HepG2 (cell line): ENCODE measurements around the gene PTGR1. TPM values are rescaled to one million over a fixed set of nuclear protein-coding genes. Genes with fewer than 3 reads are reported as not detected.

Experiments used
- BRD4 ChIP-seq: sonication (generic); formaldehyde crosslinking; IDR thresholded peaks from 2 replicates; pipeline ENCODE4 v1.4.0; 2020; ENCODE audit warnings: missing genetic modification reagents
- HNRNPLL ChIP-seq: fragments of 200-400 bp; formaldehyde crosslinking; IDR thresholded peaks from 2 replicates; pipeline ENCODE4 v1.6.1; 2017; ENCODE audit warnings: mild to moderate bottlenecking, low read depth, low read length; ENCODE audit not compliant: poor library complexity, severe bottlenecking
- MTA1 ChIP-seq: sonication (generic); formaldehyde crosslinking; IDR thresholded peaks from 2 replicates; pipeline ENCODE4 v1.4.0; 2020; ENCODE audit warnings: missing genetic modification reagents, mild to moderate bottlenecking, borderline replicate concordance
- PPARG ChIP-seq: conservative IDR thresholded peaks from 2 replicates; pipeline ENCODE4 v1.6.1; 2016; ENCODE audit warnings: missing biosample characterization, missing genetic modification reagents
- RAD21 ChIP-seq: fragments of 450-650 bp; formaldehyde crosslinking; IDR thresholded peaks from 2 replicates; pipeline ENCODE4 v1.5.0; 2020; ENCODE audit warnings: mild to moderate bottlenecking
- SIX1 ChIP-seq: sonication (generic); formaldehyde crosslinking; IDR thresholded peaks from 2 replicates; pipeline ENCODE4 v1.4.0; 2020; ENCODE audit warnings: missing genetic modification reagents, borderline replicate concordance
- SNRNP70 ChIP-seq: fragments of 200-400 bp; formaldehyde crosslinking; IDR thresholded peaks from 2 replicates; pipeline ENCODE4 v1.6.1; 2017; ENCODE audit warnings: mild to moderate bottlenecking, low read depth, low read length, moderate library complexity
- ZBTB42 ChIP-seq: sonication (generic); formaldehyde crosslinking; IDR thresholded peaks from 2 replicates; pipeline ENCODE4 v1.5.0; 2020; ENCODE audit warnings: mild to moderate bottlenecking, missing genetic modification reagents
- ZKSCAN5 ChIP-seq: sonication (generic); formaldehyde crosslinking; IDR thresholded peaks from 2 replicates; pipeline ENCODE4 v1.5.1; 2020; ENCODE audit warnings: mild to moderate bottlenecking, missing genetic modification reagents
- ZNF180 ChIP-seq: sonication (generic); formaldehyde crosslinking; IDR thresholded peaks from 2 replicates; pipeline ENCODE4 v1.4.0; 2020; ENCODE audit warnings: low read depth, missing genetic modification reagents, borderline replicate concordance
- ZNF335 ChIP-seq: sonication (generic); formaldehyde crosslinking; IDR thresholded peaks from 2 replicates; pipeline ENCODE4 v1.4.0; 2020; ENCODE audit warnings: missing genetic modification reagents
- ZNF496 ChIP-seq: sonication (generic); formaldehyde crosslinking; IDR thresholded peaks from 2 replicates; pipeline ENCODE4 v1.8.1; 2023; ENCODE audit warnings: mild to moderate bottlenecking, moderate library complexity, missing genetic modification reagents; ENCODE audit not compliant: insufficient replicate concordance
- ZNF567 ChIP-seq: sonication (generic); formaldehyde crosslinking; IDR thresholded peaks from 2 replicates; pipeline ENCODE4 v1.8.1; 2023; ENCODE audit warnings: mild to moderate bottlenecking, missing genetic modification reagents, borderline replicate concordance
- ZNF713 ChIP-seq: sonication (generic); formaldehyde crosslinking; IDR thresholded peaks from 2 replicates; pipeline ENCODE4 v1.4.0; 2020; ENCODE audit warnings: mild to moderate bottlenecking, missing genetic modification reagents
- ZNF737 ChIP-seq: sonication (generic); formaldehyde crosslinking; IDR thresholded peaks from 2 replicates; pipeline ENCODE4 v1.5.0; 2020; ENCODE audit warnings: missing genetic modification reagents, mild to moderate bottlenecking, borderline replicate concordance
- polyA plus RNA-seq, 8 experiments: library from polyadenylated mRNA; depleted of rRNA in 3 of 8; stranded (reverse) in 7 of 8; unstranded in 1 of 8; fragments of >200 nt; fragmentation: Illumina TruSeq in 4 of 8; extraction: Trizol in 4 of 8; gene quantifications; 2 replicates each; pipeline versions ENCODE4 v1.2.1 to v1.2.3, GENCODE V29; 2011 to 2016; ENCODE audit warnings: low read depth in 4 of 8, missing spikeins in 1 of 8, mixed read lengths in 1 of 8; ENCODE audit not compliant: insufficient read depth in 1 of 8
- total RNA-seq, 5 experiments: library from RNA; depleted of rRNA; stranded (reverse); fragments of >200 nt; fragmentation: Illumina TruSeq; extraction: Trizol; gene quantifications; 2 replicates each; pipeline ENCODE4 v1.2.3, GENCODE V29; 2016; ENCODE audit warnings: low read depth in 1 of 5
- TF ChIP-seq, protein P1 (sequence below), 2 experiments: sonication (generic) in 1 of 2; formaldehyde crosslinking in 1 of 2; IDR thresholded peaks; 2 replicates each; pipeline versions ENCODE4 v1.5.1 to v1.6.1; 2011 to 2020; ENCODE audit warnings: borderline replicate concordance in 1 of 2, low read depth in 1 of 2, low read length in 1 of 2, mild to moderate bottlenecking in 1 of 2, missing genetic modification reagents in 1 of 2, moderate library complexity in 1 of 2
- TF ChIP-seq, protein P2 (sequence below): sonication (generic); formaldehyde crosslinking; IDR thresholded peaks from 2 replicates; pipeline ENCODE4 v1.9.0; 2021; ENCODE audit warnings: missing genetic modification reagents, borderline replicate concordance
- TF ChIP-seq, protein P3 (sequence below): sonication (generic); formaldehyde crosslinking; conservative IDR thresholded peaks from 2 replicates; pipeline ENCODE4 v1.8.1; 2023; ENCODE audit warnings: missing genetic modification reagents
- TF ChIP-seq, protein P4 (sequence below): sonication (generic); formaldehyde crosslinking; IDR thresholded peaks from 2 replicates; pipeline ENCODE4 v1.8.1; 2023; ENCODE audit warnings: missing genetic modification reagents, inconsistent platforms, borderline replicate concordance
- TF ChIP-seq, protein P5 (sequence below): sonication (generic); formaldehyde crosslinking; IDR thresholded peaks from 2 replicates; pipeline ENCODE4 v1.5.1; 2020; ENCODE audit warnings: missing genetic modification reagents, mild to moderate bottlenecking, borderline replicate concordance

The PTGR1 gene
- total and polyA plus RNA-seq, 2 of the 13 experiments (the other 11 are each of a cell fraction or from before 2014, with no cell fraction given): 6.0 to 15.8 TPM

DNA sequence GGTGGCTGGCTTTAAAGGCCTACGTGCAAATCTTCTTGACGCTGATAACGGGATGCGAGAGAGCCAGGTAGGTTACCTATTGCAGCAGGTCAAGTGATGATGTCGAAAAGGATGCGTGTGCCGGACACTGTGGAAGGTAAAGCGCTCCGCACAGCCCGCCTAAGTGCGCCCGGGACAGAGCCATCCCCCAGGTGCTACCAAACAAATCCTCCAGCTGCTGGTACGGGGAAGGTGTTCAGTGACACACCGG, 31.4 kb upstream of the PTGR1 start (continued):
- TF ChIP-seq ZBTB42 (CRISPR knock-in tag) (peak; percentile 62; the same call in 1 of the 2 replicates), ZNF713 (no peak), BRD4 (CRISPR knock-in tag) (no peak), MTA1 (no peak), ZNF737 (no peak; the same call in 1 of the 2 replicates), ZNF567 (no peak), ZNF335 (CRISPR knock-in tag) (0 out of 2 replicates have a peak, but pooled peaks have one; percentile 34), ZKSCAN5 (CRISPR knock-in tag) (no peak), ZNF180 (CRISPR knock-in tag) (no peak), SNRNP70 (no peak), RAD21 (CRISPR knock-in tag) (no peak), ZNF496 (CRISPR knock-in tag) (no peak), PPARG (no peak), HNRNPLL (no peak), SIX1 (CRISPR knock-in tag) (no peak)
- TF ChIP-seq, protein P1, sequence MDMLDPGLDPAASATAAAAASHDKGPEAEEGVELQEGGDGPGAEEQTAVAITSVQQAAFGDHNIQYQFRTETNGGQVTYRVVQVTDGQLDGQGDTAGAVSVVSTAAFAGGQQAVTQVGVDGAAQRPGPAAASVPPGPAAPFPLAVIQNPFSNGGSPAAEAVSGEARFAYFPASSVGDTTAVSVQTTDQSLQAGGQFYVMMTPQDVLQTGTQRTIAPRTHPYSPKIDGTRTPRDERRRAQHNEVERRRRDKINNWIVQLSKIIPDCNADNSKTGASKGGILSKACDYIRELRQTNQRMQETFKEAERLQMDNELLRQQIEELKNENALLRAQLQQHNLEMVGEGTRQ (IDR thresholded peaks at IDR 0.05; ENCODE audit: low read depth, low read length): no peak
- TF ChIP-seq, protein P1 (CRISPR knock-in tag; IDR thresholded peaks at IDR 0.05; ENCODE audit: borderline replicate concordance): no peak
- TF ChIP-seq, protein P2, sequence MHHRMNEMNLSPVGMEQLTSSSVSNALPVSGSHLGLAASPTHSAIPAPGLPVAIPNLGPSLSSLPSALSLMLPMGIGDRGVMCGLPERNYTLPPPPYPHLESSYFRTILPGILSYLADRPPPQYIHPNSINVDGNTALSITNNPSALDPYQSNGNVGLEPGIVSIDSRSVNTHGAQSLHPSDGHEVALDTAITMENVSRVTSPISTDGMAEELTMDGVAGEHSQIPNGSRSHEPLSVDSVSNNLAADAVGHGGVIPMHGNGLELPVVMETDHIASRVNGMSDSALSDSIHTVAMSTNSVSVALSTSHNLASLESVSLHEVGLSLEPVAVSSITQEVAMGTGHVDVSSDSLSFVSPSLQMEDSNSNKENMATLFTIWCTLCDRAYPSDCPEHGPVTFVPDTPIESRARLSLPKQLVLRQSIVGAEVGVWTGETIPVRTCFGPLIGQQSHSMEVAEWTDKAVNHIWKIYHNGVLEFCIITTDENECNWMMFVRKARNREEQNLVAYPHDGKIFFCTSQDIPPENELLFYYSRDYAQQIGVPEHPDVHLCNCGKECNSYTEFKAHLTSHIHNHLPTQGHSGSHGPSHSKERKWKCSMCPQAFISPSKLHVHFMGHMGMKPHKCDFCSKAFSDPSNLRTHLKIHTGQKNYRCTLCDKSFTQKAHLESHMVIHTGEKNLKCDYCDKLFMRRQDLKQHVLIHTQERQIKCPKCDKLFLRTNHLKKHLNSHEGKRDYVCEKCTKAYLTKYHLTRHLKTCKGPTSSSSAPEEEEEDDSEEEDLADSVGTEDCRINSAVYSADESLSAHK: no peak
- TF ChIP-seq, protein P3, sequence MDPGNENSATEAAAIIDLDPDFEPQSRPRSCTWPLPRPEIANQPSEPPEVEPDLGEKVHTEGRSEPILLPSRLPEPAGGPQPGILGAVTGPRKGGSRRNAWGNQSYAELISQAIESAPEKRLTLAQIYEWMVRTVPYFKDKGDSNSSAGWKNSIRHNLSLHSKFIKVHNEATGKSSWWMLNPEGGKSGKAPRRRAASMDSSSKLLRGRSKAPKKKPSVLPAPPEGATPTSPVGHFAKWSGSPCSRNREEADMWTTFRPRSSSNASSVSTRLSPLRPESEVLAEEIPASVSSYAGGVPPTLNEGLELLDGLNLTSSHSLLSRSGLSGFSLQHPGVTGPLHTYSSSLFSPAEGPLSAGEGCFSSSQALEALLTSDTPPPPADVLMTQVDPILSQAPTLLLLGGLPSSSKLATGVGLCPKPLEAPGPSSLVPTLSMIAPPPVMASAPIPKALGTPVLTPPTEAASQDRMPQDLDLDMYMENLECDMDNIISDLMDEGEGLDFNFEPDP: no peak
- TF ChIP-seq, protein P4, sequence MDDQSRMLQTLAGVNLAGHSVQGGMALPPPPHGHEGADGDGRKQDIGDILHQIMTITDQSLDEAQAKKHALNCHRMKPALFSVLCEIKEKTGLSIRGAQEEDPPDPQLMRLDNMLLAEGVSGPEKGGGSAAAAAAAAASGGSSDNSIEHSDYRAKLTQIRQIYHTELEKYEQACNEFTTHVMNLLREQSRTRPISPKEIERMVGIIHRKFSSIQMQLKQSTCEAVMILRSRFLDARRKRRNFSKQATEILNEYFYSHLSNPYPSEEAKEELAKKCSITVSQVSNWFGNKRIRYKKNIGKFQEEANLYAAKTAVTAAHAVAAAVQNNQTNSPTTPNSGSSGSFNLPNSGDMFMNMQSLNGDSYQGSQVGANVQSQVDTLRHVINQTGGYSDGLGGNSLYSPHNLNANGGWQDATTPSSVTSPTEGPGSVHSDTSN (CRISPR knock-in tag): no peak
- TF ChIP-seq, protein P5, sequence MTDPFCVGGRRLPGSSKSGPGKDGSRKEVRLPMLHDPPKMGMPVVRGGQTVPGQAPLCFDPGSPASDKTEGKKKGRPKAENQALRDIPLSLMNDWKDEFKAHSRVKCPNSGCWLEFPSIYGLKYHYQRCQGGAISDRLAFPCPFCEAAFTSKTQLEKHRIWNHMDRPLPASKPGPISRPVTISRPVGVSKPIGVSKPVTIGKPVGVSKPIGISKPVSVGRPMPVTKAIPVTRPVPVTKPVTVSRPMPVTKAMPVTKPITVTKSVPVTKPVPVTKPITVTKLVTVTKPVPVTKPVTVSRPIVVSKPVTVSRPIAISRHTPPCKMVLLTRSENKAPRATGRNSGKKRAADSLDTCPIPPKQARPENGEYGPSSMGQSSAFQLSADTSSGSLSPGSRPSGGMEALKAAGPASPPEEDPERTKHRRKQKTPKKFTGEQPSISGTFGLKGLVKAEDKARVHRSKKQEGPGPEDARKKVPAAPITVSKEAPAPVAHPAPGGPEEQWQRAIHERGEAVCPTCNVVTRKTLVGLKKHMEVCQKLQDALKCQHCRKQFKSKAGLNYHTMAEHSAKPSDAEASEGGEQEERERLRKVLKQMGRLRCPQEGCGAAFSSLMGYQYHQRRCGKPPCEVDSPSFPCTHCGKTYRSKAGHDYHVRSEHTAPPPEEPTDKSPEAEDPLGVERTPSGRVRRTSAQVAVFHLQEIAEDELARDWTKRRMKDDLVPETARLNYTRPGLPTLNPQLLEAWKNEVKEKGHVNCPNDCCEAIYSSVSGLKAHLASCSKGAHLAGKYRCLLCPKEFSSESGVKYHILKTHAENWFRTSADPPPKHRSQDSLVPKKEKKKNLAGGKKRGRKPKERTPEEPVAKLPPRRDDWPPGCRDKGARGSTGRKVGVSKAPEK: 0 out of 2 replicates have a peak, but pooled peaks have one; percentile 47
